H9 (cell line): Measurements from ENCODE around the gene TRNP1. TPM values are rescaled to one million over a fixed set of nuclear protein-coding genes. Genes with fewer than 3 reads are reported as not detected.

Experiments
- DNase-seq: peaks from one replicate; pipeline ENCODE4 v3.0.0-alpha.2; 2017
- H2AFZ ChIP-seq: one replicate; pipeline ENCODE4 v1.6.1; 2013; ENCODE audit warnings: mild to moderate bottlenecking, low read length, control low read depth, moderate library complexity
- H2AK5ac ChIP-seq: 2 replicates; pipeline ENCODE4 v1.6.1; 2013; ENCODE audit warnings: low read length, control low read depth, mixed read lengths; ENCODE audit not compliant: insufficient read length
- H2BK120ac ChIP-seq: one replicate; pipeline ENCODE4 v1.6.1; 2013; ENCODE audit warnings: low read depth, mild to moderate bottlenecking, low read length, control low read depth, inconsistent platforms; ENCODE audit not compliant: poor library complexity, severe bottlenecking
- H2BK12ac ChIP-seq: 2 replicates; pipeline ENCODE4 v1.6.1; 2013; ENCODE audit warnings: low read length, control low read depth, mixed read lengths, low read depth; ENCODE audit not compliant: insufficient read length
- H2BK15ac ChIP-seq: 2 replicates; pipeline ENCODE4 v1.6.1; 2013; ENCODE audit warnings: low read depth, low read length, control low read depth
- H2BK20ac ChIP-seq: one replicate; pipeline ENCODE4 v1.6.1; 2013; ENCODE audit warnings: low read depth, mild to moderate bottlenecking, low read length, control low read depth, inconsistent platforms; ENCODE audit not compliant: poor library complexity, severe bottlenecking
- H2BK5ac ChIP-seq: 2 replicates; pipeline ENCODE4 v1.6.1; 2013; ENCODE audit warnings: low read length, control low read depth, mixed read lengths; ENCODE audit not compliant: insufficient read length
- H3K14ac ChIP-seq: 2 replicates; pipeline ENCODE4 v1.6.1; 2013; ENCODE audit warnings: low read length, control low read depth; ENCODE audit not compliant: insufficient read depth
- H3K18ac ChIP-seq: 2 replicates; pipeline ENCODE4 v1.6.1; 2013; ENCODE audit warnings: low read depth, mild to moderate bottlenecking, mixed read lengths, low read length, control low read depth; ENCODE audit not compliant: insufficient read length
- H3K23ac ChIP-seq: 2 replicates; pipeline ENCODE4 v1.6.1; 2013; ENCODE audit warnings: low read length, control low read depth, mixed read lengths, low read depth; ENCODE audit not compliant: insufficient read length
- H3K23me2 ChIP-seq: 2 replicates; pipeline ENCODE4 v1.6.1; 2013; ENCODE audit warnings: low read depth, mild to moderate bottlenecking, mixed read lengths, low read length, control low read depth; ENCODE audit not compliant: insufficient read length, poor library complexity, severe bottlenecking
- H3K27ac ChIP-seq: 2 replicates; pipeline ENCODE4 v1.5.1; 2013; ENCODE audit warnings: low read length, control low read depth, mixed read lengths, low read depth; ENCODE audit not compliant: insufficient read length
- H3K27me3 ChIP-seq: 2 replicates; pipeline ENCODE4 v1.6.1; 2013; ENCODE audit warnings: low read length, control low read depth, inconsistent platforms; ENCODE audit not compliant: insufficient read depth
- H3K4ac ChIP-seq: 2 replicates; pipeline ENCODE4 v1.6.1; 2013; ENCODE audit warnings: low read depth, mild to moderate bottlenecking, control low read depth, inconsistent platforms, low read length, moderate library complexity
- H3K4me1 ChIP-seq: 2 replicates; pipeline ENCODE4 v1.6.1; 2013; ENCODE audit warnings: low read length, control low read depth, inconsistent platforms; ENCODE audit not compliant: insufficient read depth
- H3K4me2 ChIP-seq: 2 replicates; pipeline ENCODE4 v1.6.1; 2013; ENCODE audit warnings: low read length, control low read depth, mixed read lengths; ENCODE audit not compliant: insufficient read length, insufficient read depth
- H3K56ac ChIP-seq: 2 replicates; pipeline ENCODE4 v1.6.1; 2013; ENCODE audit warnings: low read depth, mild to moderate bottlenecking, mixed read lengths, low read length, control low read depth; ENCODE audit not compliant: insufficient read length
- H3K79me1 ChIP-seq: 2 replicates; pipeline ENCODE4 v1.6.1; 2013; ENCODE audit warnings: low read depth, mild to moderate bottlenecking, moderate library complexity, low read length, control low read depth, inconsistent platforms; ENCODE audit not compliant: insufficient read depth, poor library complexity, severe bottlenecking
- H3K79me2 ChIP-seq: 2 replicates; pipeline ENCODE4 v1.6.1; 2013; ENCODE audit warnings: low read length, control low read depth, inconsistent platforms; ENCODE audit not compliant: insufficient read depth
- H3K9ac ChIP-seq: 2 replicates; pipeline ENCODE4 v1.6.1; 2013; ENCODE audit warnings: low read length, control low read depth, mixed read lengths; ENCODE audit not compliant: insufficient read length; ENCODE audit errors: extremely low read depth
- H3K9me3 ChIP-seq: one replicate; pipeline ENCODE4 v1.6.1; 2013; ENCODE audit warnings: low read depth, low read length, inconsistent platforms; ENCODE audit not compliant: control insufficient read depth
- H3T11ph ChIP-seq: one replicate; pipeline ENCODE4 v1.6.1; 2013; ENCODE audit warnings: mild to moderate bottlenecking, low read length, control low read depth, inconsistent platforms
- H4K20me1 ChIP-seq: one replicate; pipeline ENCODE4 v1.6.1; 2013; ENCODE audit not compliant: control insufficient read depth, insufficient read length, insufficient read depth
- H4K5ac ChIP-seq: 2 replicates; pipeline ENCODE4 v1.6.1; 2013; ENCODE audit warnings: low read depth, mild to moderate bottlenecking, mixed read lengths, low read length, control low read depth; ENCODE audit not compliant: insufficient read length
- H4K8ac ChIP-seq: replicated peaks from 2 replicates; pipeline ENCODE4 v1.6.1; 2013; ENCODE audit warnings: low read length, control low read depth, mixed read lengths, low read depth; ENCODE audit not compliant: insufficient read length
- H4K91ac ChIP-seq: 2 replicates; pipeline ENCODE4 v1.6.1; 2013; ENCODE audit warnings: low read depth, mild to moderate bottlenecking, moderate library complexity, mixed read lengths, low read length, control low read depth; ENCODE audit not compliant: insufficient read length
- H3K27ac Mint-ChIP-seq, 3 experiments: 2 replicates in 2 of 3; 3 replicates in 1 of 3; pipeline ENCODE4 v1.8.0; 2020 to 2021; ENCODE audit warnings: mixed read lengths in 3 of 3, mild to moderate bottlenecking in 1 of 3, moderate library complexity in 1 of 3
- H3K27me3 Mint-ChIP-seq: 2 replicates; pipeline ENCODE4 v1.8.0; 2021; ENCODE audit warnings: low read depth, mild to moderate bottlenecking, moderate library complexity, mixed read lengths
- H3K36me3 Mint-ChIP-seq, 3 experiments: 2 replicates in 2 of 3; 3 replicates in 1 of 3; pipeline ENCODE4 v1.8.0; 2020 to 2021; ENCODE audit warnings: low read depth in 3 of 3, mixed read lengths in 3 of 3; ENCODE audit not compliant: insufficient read depth in 1 of 3
- H3K4me1 Mint-ChIP-seq, 2 experiments: 2 replicates each; pipeline ENCODE4 v1.8.0; 2020; ENCODE audit warnings: mixed read lengths in 2 of 2
- H3K4me3 Mint-ChIP-seq, 2 experiments: 2 replicates in 1 of 2; 3 replicates in 1 of 2; pipeline ENCODE4 v1.8.0; 2020 to 2021; ENCODE audit warnings: mild to moderate bottlenecking in 2 of 2, mixed read lengths in 2 of 2, moderate library complexity in 1 of 2
- H3K9me3 Mint-ChIP-seq, 2 experiments: 2 replicates in 1 of 2; 3 replicates in 1 of 2; pipeline ENCODE4 v1.8.0; 2020; ENCODE audit warnings: mild to moderate bottlenecking in 2 of 2, mixed read lengths in 2 of 2, moderate library complexity in 1 of 2
- WGBS: extraction: QIAGEN DNeasy Blood & Tissue Kit; methylation state at CpG from one replicate; pipeline ENCODE4 v1.1.7; 2013; ENCODE audit warnings: missing lambda C conversion rate, low lambda C conversion rate, mixed read lengths; ENCODE audit not compliant: insufficient read length; ENCODE audit errors: extremely low coverage; 5-methylcytosine and 5-hydroxymethylcytosine counted together
- total RNA-seq: library from RNA; stranded (reverse); gene quantifications from 2 replicates; pipeline ENCODE4 v1.2.1, GENCODE V29; 2021
- TF ChIP-seq, protein P1 (sequence below): fragments of 200-600 bp; sonication (generic); conservative IDR thresholded peaks from 3 replicates; pipeline ENCODE4 v1.8.0; 2021; ENCODE audit warnings: antibody characterized with exemption, mild to moderate bottlenecking

TRNP1 gene
- total RNA-seq, 1 experiment from 2014 or later = 39.0 TPM

- Mint-ChIP-seq H3K4me1 (peaks cover 74 to 80% of the 10 kb centered on the region in 2 experiments), H3K4me3 (peak overlapping the region in 1 of 2 experiments; percentile 64; a peak in 3 of 5 replicates)
Measured at GRCh38 chr1:27003745-27004470, 10.4 kb downstream of the TRNP1 start.

More at GRCh38 chr1:27003745-27004470, 10.4 kb downstream of the TRNP1 start:
- H3K14ac ChIP-seq = no peak overlapping the region
- H3K23me2 ChIP-seq = peaks cover 8% of the 10 kb centered on the region
- H3T11ph ChIP-seq = no peak overlapping the region
- no peaks in the 10 kb centered on the region for H3K79me1 ChIP-seq
- no peaks in the 10 kb centered on the region for H3K9me3 ChIP-seq
- H3K23ac ChIP-seq = no peak overlapping the region
- no peak overlapping the region for H3K9ac ChIP-seq
- H3K18ac ChIP-seq = no peak overlapping the region
- H3K27ac ChIP-seq = no peak overlapping the region
- H3K4me1 ChIP-seq = peaks cover 23% of the 10 kb centered on the region
- H3K4ac ChIP-seq = no peak overlapping the region
- H3K4me2 ChIP-seq = no peak overlapping the region
- peak overlapping the region; percentile 89 to 98 (median 94); a peak in 6 of 7 replicates for H3K27ac Mint-ChIP-seq
- H2BK5ac ChIP-seq = no peak overlapping the region
- peaks cover 27 to 70% (median 55%) of the 10 kb centered on the region in 3 experiments; a peak in 6 of 7 replicates for H3K36me3 Mint-ChIP-seq
- no peak overlapping the region for H2BK120ac ChIP-seq
- no peak overlapping the region for H2AK5ac ChIP-seq
- H3K27me3 Mint-ChIP-seq = no peaks in the 10 kb centered on the region; the same call in 1 of the 2 replicates
- no peaks in the 10 kb centered on the region for H3K27me3 ChIP-seq
- no CpG with 5 or more reads among the region's 7 CpGs for WGBS
- H2BK15ac ChIP-seq = no peak overlapping the region
- H4K20me1 ChIP-seq = no peaks in the 10 kb centered on the region
- no peak overlapping the region for H3K56ac ChIP-seq
- no peak overlapping the region for H2BK12ac ChIP-seq
- peak; percentile 57 for DNase-seq
- H2BK20ac ChIP-seq = no peak overlapping the region
- TF ChIP-seq, protein P1, sequence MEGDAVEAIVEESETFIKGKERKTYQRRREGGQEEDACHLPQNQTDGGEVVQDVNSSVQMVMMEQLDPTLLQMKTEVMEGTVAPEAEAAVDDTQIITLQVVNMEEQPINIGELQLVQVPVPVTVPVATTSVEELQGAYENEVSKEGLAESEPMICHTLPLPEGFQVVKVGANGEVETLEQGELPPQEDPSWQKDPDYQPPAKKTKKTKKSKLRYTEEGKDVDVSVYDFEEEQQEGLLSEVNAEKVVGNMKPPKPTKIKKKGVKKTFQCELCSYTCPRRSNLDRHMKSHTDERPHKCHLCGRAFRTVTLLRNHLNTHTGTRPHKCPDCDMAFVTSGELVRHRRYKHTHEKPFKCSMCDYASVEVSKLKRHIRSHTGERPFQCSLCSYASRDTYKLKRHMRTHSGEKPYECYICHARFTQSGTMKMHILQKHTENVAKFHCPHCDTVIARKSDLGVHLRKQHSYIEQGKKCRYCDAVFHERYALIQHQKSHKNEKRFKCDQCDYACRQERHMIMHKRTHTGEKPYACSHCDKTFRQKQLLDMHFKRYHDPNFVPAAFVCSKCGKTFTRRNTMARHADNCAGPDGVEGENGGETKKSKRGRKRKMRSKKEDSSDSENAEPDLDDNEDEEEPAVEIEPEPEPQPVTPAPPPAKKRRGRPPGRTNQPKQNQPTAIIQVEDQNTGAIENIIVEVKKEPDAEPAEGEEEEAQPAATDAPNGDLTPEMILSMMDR = no peak
- no peak overlapping the region for H2AFZ ChIP-seq
- H4K5ac ChIP-seq = no peak overlapping the region
- no peak overlapping the region for H4K91ac ChIP-seq
- H3K9me3 Mint-ChIP-seq = no peaks in the 10 kb centered on the region; a peak in 1 of 5 replicates
- H4K8ac ChIP-seq = no peak overlapping the region
- peaks cover 2% of the 10 kb centered on the region; the same call in 1 of the 2 replicates for H3K79me2 ChIP-seq
